ENCODE results near the gene APOF.
"Not testable (repeated sequence)": the region's sequence is repeated elsewhere in the genome, so short reads cannot be mapped to it uniquely, and the experiment has no call there.

Gene APOF

GRCh38 chr12:56361487-56362129 lies 1.0 kb downstream of the APOF start:
- DNase-seq: no peak

- DNase-seq: peak; percentile 97 to 100
Measured at GRCh38 chr12:56359851-56360767, 2.5 kb downstream of the APOF start, which contains the start of gene STAT2. STAT2 (minus strand) TSS chr12:56360107; CDS start chr12:56356571, 3,536 bp downstream.

- DNase-seq: no peak
Measured at GRCh38 chr12:56358836-56359532, 3.7 kb downstream of the APOF start.

GRCh38 chr12:56351325-56351724 lies 11.3 kb downstream of the APOF start:
- no peak for DNase-seq

- DNase-seq: no peak
Measured at GRCh38 chr12:56350662-56351061, 12.0 kb downstream of the APOF start.

GRCh38 chr12:56348776-56349175 lies 13.9 kb downstream of the APOF start:
- no peak for DNase-seq

GRCh38 chr12:56347255-56347654 lies 15.4 kb downstream of the APOF start:
- DNase-seq: not testable (repeated sequence)

GRCh38 chr12:56346675-56347074 lies 16.0 kb downstream of the APOF start:
- DNase-seq: no peak

GRCh38 chr12:56342290-56342689 lies 20.4 kb downstream of the APOF start:
- not testable (repeated sequence) for DNase-seq

GRCh38 chr12:56341616-56342015 lies 21.0 kb downstream of the APOF start:
- no peak for DNase-seq

GRCh38 chr12:56339158-56339422 lies 23.6 kb downstream of the APOF start:
- DNase-seq: no peak

- DNase-seq: peak; percentile 73 to 95
Measured at GRCh38 chr12:56338308-56339157, 24.1 kb downstream of the APOF start, which contains the start of gene IL23A. IL23A (plus strand) TSS chr12:56338884; CDS start chr12:56339045, 161 bp downstream.

GRCh38 chr12:56337753-56338251 lies 24.9 kb downstream of the APOF start:
- no peak for DNase-seq

- no peak for DNase-seq
Measured at GRCh38 chr12:56336361-56337167, 26.1 kb downstream of the APOF start.

- not testable (repeated sequence) for DNase-seq
Measured at GRCh38 chr12:56335527-56335926, 27.1 kb downstream of the APOF start.

- no peak for DNase-seq
Measured at GRCh38 chr12:56334490-56334793, 28.2 kb downstream of the APOF start.

- DNase-seq: peak; percentile 84 to 94
Measured at GRCh38 chr12:56333679-56334489, 28.8 kb downstream of the APOF start, which contains the start of gene PAN2. PAN2 (minus strand) TSS chr12:56334000; CDS start chr12:56333094, 906 bp downstream.

GRCh38 chr12:56333197-56333678 lies 29.4 kb downstream of the APOF start:
- DNase-seq: no peak

- no peak for DNase-seq
Measured at GRCh38 chr12:56332512-56333196, 30.0 kb downstream of the APOF start.
